ENCODE data around the gene C11orf98.
"Not testable (repeated sequence)": the region's sequence is repeated elsewhere in the genome, so short reads cannot be mapped to it uniquely, and the experiment has no call there.

The C11orf98 gene

DNA sequence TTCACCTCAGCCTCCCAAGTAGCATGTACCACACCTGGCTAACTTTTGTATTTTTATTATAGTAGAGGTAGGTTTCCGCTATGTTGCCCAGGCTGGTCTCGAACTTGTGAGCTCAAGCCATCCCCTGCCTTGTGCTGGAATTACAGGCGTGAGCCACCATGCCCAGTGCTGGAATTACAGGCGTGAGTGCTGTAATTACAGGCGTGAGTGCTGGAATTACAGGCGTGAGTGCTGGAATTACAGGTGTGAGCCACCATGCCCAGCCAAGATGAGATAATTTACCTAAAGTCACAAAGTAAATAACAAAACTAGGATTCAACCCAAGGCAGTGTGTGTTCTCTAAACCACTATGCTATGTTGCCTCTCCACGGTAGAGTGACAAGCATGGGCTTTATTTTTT is 17.5 kb upstream of the C11orf98 start:
- DNase-seq (ENCODE audit: low read depth in 2 of 2): no peak

DNA sequence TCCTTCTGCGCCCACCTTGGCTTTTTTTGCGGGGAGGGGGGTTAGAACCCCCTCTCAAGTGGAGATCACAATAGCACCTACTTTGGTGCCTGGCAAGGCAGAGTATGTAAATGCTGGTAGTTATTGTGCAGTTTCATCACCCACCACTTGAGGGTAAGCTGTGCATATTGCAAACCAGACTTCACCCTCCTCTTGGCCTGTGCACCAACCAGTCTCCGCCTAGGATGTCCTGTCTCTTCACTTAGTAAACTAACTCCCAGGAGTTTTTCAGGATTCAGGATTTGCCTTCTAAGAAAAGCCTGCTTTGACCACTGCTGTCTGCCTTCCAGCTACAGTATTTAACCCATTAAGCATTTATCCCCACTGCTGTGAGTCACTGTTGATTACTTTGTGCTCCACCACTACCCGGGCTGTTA is 15.8 kb upstream of the C11orf98 start:
- DNase-seq (ENCODE audit: low read depth in 2 of 2): no peak

DNA sequence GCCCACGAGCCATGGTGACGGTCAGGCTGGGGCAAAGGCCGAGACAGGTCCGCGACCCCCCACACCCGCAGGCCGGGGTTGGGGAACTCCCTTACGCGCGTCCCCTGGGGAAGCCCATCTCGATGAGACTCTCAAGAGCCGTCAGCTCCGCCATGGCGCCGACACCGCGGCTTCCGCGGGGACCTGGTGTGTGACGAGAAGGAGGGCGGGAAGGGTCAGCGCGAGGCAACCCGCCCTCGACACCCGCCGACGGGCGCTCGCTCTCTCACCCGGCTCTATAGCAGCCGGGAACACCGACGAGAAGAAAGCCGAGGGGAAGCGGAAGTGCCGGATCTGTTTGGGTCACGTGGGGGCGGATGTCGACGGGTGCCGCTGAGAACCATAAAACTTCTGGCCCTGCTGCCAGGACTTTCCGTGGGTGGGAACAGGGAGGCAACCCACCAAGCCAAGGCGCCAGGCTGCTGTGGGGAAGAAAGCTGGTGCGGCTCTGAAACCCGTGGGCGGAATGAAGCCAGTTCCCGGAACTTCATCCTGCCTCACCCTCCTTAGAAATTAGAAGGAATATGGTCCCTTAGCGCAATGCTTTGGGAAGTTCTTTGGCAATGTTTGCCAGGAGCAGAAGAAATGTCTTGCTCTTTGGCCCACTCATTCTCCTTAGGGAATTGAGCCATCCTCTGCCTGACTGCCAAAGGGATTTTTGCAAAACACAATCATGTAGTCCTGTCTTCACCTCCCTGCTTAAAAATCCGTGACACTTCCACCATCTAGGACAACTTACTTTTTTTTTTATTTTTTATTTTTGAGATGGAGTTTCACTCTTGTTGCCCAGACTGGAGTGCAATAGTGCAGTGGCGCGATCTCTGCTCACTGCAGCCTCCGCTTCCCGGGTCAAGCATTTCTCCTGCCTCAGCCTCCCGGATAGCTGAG is 14.0 kb upstream of the C11orf98 start, which contains the start of gene UBXN1:
Gene UBXN1 (minus strand): TSS at position 304 of the 927 bp plus-strand sequence. CDS start 150 bp downstream, at position 154.
- DNase-seq (ENCODE audit: low read depth in 2 of 2): peak; percentile 77

DNA sequence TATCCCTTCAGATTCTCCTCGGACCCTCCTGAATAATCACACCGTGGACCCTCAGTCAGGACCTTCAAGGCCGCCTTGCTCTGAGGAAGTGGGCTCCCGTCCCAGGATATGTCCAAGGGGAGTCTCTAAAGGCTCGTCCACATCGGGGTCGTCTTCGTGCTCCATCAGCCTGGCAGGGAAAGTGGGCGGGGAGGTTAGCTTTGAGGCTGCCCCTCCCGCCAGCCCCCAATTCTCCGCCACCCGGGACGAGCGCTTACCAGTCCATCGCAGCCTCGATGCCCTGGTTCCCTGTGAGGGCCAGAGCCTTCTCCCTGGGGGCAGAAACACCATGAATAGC is 13.4 kb upstream of the C11orf98 start:
- DNase-seq (ENCODE audit: low read depth in 2 of 2): no peak

DNA sequence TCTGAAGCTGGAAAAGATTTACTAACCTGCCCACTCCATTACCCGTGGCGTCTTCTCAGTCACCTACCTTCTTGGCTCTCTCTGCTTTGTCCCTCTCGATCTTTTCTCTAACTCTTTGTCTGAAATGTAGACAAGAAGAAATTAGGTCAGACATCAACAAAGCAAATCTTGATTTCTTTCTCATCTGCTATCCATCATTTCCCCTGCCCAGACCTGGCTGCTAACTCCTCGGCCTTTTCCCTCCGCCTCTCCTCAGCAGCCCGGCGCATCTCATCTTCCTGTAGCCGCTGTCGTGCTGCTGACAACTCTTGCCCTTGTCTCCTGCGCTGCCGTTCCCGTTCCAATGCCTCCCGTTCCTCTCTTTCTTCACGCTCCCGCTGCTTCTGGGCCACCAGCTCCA is 12.7 kb upstream of the C11orf98 start:
- DNase-seq (ENCODE audit: low read depth in 2 of 2): no peak

DNA sequence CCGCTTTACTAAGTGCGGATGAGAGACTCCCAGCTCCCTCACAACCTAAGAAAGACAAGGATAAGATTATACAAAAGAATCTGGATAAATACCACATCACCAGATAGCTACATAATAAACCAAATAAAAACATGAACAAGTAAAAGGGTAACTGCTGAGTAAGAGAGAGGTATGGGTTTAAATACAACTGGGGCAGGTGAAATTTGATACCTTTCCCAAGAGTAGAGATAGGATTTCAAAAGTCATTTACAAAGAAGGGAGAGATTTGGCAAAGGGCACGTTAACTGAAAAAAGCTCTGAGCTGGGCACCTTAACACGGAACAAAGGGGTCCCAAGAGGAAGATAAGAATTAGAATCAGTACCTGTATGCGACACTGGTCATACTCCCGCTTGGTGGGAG is 12.1 kb upstream of the C11orf98 start:
- no peak for DNase-seq (ENCODE audit: low read depth in 2 of 2)

DNA sequence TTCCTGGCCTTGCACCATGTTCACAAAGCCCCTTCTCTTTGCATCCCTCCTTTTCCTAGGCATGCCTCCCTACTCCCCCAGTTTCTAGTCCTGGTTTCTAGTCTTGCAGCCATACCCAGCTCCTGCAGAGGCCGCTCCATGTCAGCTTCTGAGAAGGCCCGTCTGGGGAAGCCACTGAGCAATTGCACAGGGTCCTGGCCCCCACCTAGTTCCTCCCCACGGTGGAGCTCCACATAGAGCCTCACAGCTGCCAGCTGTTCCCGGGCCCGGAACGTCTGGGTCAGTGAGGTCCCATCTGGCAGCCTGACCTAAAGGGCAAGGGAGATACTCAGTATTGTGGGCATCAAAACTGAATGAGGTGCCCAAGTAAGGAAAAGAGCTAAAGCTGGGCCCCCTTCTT is 11.7 kb upstream of the C11orf98 start:
- no peak for DNase-seq (ENCODE audit: low read depth in 2 of 2)

DNA sequence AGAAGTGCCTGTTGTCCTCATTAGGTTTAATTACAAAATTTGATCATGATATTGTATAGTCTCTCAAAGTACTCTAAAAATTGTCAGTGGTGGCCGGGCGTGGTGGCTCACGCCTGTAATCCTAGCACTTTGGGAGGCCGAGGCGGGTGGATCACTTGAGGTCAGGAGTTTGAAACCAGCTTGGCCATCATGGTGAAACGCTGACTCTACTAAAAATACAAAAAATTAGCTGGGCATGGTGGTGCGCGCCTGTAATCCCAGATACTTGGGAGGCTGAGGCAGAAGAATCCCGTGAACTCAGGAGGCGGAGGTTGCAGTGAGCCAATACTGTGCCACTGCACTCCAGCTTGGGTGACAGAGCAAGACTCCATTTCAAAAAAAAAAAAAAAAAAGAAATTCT is 10.4 kb upstream of the C11orf98 start:
- not testable (repeated sequence) for DNase-seq (ENCODE audit: low read depth in 2 of 2)

DNA sequence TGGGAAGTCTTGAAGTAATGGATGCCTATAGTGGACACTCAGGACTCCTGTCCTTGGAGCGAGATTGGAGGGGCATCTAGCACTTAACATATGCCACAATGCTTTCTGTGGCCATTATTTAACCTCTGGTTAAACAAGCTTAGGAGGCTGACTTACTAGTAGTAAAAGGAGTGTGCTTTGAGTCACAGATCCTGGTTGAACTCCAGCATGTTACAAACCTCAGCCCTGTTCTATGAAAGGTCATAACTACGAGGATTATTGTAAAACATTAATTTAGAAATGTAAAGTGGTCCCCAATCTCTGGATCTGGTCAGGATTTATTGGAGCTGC is 8.2 kb upstream of the C11orf98 start:
- DNase-seq (ENCODE audit: low read depth in 2 of 2): no peak

DNA sequence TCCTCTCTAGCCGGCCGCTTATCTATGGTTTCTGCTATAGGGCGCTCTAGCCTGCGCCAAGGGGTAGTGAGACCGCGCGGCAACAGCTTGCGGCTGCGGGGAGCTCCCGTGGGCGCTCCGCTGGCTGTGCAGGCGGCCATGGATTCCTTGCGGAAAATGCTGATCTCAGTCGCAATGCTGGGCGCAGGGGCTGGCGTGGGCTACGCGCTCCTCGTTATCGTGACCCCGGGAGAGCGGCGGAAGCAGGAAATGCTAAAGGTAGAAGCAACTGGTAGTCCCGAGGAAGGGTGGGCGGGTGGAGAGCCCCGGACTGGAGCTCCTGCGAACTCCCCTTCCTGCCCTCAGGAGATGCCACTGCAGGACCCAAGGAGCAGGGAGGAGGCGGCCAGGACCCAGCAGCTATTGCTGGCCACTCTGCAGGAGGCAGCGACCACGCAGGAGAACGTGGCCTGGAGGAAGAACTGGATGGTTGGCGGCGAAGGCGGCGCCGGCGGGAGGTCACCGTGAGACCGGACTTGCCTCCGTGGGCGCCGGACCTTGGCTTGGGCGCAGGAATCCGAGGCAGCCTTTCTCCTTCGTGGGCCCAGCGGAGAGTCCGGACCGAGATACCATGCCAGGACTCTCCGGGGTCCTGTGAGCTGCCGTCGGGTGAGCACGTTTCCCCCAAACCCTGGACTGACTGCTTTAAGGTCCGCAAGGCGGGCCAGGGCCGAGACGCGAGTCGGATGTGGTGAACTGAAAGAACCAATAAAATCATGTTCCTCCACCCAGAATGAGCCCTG is 6.8 kb upstream of the C11orf98 start, which contains the start of the genes LBHD1 and UQCC3:
Gene LBHD1 (minus strand): TSS at position 660 of the 782 bp plus-strand sequence. CDS start 2,236 bp downstream, outside the sequence.
Gene UQCC3 (plus strand): TSS at position 66 of the 782 bp plus-strand sequence. CDS start 73 bp downstream, at position 139.
- peak; percentile 46 to 56 for DNase-seq (ENCODE audit: low read depth in 2 of 2)

DNA sequence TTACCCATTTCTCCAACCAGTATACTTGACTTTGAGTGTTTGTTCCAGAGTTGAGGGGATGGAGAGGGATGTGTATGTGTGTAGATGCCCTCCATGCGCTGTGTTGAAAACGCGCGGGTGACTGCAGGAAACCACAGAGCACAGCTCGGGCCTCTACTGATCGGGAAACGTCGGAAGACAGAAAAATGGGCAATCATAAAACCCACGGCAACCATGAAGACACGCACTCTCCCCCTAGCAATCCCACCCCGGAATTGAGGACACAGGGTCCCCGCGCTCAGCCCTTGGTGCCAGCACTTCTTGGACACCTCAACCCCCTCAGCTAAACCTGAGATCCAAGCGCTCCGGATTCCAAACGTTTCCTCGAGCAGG is 6.2 kb upstream of the C11orf98 start:
- no peak for DNase-seq (ENCODE audit: low read depth in 2 of 2)

DNA sequence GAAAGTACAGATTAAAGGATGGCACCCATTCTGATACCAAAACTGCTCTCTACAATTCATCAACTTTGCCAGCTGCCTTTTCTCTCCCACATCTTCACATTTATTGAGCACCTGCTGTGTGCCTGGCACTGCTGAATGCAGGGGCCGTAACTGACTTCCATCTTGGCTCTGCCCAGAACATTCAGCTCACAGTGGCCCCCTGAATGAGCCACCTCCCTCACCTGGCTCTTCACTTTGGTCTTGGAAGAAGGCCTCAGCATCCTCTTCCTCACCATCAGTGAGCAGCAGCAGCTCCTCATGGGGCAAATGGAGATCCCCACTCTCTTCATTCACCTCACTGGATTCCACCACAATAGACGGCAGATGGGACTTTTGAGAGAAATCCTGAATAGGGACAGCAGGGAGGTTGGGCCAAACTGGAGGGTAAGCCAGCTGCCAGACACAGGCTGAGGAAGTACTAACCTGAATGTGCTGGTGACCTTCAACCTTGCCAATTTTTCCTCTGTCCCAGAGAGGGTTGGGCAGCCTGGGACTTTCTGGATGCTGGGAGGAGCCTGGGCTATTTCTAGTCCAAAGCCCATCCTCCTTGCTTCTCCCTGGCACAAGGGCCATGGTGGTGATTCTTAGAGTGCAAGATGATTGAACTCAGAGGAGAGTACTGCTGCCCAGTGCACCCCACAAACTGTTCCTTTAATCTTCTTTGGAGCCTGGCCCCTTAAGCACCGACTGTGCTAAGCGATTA is 4.6 kb upstream of the C11orf98 start:
- no peak for DNase-seq (ENCODE audit: low read depth in 2 of 2)

DNA sequence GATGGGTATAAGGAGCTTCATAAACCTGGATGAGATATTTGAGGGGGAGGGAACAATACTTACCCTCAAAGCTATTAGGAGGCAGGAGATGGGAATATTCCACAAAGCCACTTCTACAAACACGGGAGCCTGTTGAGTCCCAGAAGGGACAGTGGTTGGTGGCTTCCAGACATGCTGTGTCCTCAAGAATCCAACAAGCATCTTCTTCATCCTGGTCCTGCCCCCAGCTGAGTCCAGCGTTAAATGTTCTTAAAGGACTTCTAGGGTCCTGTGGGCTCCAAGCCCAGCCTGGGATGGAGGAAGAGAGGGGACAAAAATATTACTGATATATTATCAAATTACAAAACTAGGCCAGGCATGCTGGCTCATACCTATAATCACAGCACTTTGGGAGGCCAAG is 2.5 kb upstream of the C11orf98 start:
- no peak for DNase-seq (ENCODE audit: low read depth in 2 of 2)

DNA sequence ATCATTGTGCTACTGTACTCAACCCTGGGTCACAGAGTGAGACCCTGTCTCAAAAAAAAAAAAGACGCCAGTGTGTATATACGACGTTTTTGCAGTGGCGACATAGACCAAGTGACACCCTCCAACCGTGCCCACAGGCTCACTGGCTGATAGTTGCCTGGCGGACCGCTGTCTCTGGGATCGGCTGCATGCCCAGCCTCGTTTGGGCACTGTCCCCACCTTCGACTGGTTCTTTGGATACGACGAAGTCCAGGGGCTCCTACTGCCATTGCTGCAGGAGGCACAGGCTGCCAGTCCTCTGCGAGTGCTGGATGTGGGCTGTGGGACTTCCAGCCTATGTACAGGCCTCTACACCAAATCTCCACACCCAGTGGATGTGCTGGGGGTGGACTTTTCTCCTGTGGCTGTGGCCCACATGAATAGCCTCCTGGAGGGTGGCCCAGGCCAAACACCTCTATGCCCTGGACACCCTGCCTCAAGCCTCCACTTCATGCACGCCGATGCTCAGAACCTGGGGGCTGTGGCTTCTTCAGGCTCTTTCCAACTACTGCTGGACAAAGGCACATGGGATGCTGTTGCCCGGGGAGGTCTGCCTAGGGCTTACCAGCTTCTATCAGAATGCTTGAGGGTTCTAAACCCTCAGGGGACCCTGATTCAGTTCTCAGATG is 1.4 kb upstream of the C11orf98 start:
- DNase-seq (ENCODE audit: low read depth in 2 of 2): no peak

DNA sequence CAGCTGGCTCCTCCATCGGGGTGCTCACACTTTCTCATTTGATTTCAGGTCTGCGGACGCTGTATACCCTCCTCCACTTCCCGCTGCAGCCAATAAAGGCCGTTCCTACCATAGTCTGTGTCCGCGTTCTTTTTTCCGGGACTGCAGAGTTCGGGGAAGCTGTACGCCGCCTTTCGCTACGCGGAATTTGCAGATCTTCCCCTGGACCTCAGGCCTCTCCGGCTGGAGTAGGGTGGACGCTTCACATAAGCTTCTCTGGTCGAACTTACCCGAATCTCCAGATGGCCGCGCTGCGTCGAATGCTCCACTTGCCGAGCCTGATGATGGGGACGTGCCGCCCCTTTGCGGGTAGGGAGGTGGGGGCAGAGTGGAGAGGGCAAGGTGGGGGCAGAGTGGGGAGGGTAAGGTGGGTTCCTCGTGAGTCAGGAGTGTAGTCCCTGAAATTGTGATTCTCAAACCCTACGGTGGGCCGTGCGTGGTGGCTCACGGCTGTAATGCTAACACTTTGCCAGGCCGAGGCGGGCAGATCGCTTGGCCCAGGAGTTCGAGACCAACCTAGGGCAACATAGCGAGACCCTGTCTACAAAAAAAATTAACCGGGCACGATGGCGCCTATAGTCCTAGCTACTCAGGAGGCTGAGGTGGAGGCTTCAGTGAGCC is 719 bp upstream of the C11orf98 start:
- DNase-seq (ENCODE audit: low read depth in 2 of 2): peak; percentile 56 to 68

DNA sequence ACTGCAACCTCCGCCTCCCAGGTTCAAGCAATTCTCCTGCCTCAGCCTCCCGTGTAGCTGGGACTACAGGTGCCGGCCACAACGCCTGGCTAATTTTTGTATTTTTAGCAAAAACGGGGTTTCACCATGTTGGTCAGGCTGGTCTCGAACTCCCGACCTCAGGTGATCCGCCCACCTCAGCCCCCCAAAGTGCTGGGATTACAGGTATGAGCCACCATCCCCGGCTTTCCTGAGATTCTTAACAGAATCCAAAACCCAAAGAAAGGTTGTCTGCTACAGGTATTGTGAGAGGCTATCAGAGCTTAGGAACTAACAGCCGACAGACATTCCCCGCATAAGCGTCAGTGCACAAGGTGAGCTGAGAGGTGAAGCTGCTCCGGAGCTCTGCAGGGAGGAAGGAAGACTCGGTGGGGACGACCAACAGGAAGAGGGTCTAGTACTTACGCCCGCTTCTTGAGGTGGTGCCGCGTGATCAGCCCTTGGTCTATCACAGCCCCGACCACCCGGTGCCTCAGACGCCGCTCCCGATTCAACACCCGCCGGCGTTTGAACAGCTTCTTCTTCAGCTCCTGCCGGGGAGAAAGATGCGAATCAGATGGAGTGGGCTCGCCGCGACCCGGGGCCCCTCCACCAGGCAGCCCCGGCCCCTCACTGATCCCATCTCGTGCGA is 470 bp downstream of the C11orf98 start:
- DNase-seq (ENCODE audit: low read depth in 2 of 2): peak in 1 of 2 donors; percentile 14

DNA sequence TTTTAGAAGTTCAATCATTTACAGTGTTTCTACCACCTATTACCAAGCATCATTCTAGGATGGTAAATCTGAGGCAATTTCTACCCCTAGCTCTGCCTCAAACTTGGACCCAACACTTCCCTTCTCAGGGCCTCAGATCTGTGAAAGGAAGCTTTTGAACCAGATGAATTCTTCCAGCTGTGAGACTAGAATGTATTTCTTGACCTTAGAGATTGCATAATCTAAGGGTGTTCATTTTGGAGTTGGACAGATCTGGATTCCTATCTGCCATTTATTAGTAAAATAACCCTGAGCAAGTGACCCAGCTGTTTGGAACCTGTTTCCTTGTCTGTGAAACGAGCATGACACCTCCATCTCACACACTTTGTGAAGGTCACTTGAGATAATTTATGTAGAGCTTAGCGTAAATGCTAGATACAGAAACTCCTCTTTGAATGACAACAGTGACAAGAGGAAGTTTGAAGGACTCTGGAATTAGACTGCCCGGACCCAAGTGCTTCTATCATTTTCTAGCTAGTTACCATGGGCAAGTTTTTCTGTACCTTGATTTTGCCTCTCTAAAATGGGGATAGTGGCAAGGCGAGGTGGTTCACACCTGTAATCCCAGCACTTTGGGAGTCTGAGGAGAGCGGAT is 8.1 kb downstream of the C11orf98 start:
- DNase-seq (ENCODE audit: low read depth in 2 of 2): no peak

DNA sequence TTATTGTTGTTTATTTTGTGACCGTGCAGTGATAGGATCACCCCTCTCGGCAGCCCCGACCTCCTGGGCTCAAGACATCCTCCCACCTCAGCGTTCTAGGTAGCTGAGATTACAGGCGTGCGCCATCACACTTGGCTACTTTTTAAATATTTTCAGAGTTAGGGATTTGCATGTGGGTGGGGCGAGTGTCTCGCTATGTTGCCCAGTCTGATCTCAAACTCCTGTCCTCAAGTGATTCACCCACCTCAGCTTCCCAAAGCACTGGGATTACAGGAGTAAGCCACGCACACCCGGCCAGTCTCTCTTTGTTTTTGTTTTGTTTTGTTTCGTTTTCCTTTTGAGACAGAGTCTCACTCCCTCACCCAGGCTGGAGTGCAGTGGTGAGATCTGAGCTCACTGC is 10.7 kb downstream of the C11orf98 start:
- no peak for DNase-seq (ENCODE audit: low read depth in 2 of 2)

DNA sequence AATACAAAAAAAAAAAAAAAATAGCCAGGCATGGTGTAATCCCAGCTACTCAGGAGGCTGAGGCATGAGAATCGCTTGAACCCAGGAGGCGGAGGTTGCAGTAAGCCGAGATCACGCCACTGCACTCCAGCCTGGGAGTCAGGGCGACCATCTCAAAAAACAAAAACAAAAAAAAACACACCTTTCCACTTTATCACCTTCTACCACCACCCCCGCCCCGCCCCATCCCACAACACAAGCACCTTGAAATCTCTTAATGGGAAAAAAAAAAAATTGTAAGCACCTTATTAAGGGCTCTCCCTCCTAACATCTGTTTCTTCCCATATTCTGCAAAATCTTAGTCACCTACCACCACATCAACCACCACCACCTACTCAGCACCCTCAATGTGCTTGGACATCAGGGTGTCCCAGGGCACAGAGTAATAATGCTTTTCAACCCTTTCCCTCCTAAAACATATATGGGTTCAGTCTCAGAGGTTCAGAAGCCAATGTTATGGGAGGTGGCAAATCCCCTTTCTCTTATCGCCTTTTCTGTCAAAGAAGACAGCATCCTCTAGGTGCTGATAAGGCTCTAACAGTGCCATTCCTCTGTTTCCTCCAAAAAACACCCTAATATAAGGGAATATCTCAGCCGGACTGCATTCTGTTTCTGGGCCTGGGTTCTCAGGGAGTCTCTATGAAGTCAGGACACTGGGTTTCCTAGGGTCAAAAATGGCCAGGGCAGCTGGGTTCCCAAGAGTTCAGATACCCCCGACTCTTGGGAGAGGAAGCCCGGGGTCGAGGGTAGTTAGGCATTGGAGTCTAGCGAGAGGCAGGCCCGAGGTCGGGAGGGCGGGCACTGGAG is 12.6 kb downstream of the C11orf98 start:
- no peak for DNase-seq (ENCODE audit: low read depth in 2 of 2)

Measured in activated CD8-positive, alpha-beta memory T cell treated with anti-CD3 and anti-CD28 coated beads for 4 hours (primary cell).